ENCODE data around the gene CSF1R.

- TF ChIP-seq, protein P1, sequence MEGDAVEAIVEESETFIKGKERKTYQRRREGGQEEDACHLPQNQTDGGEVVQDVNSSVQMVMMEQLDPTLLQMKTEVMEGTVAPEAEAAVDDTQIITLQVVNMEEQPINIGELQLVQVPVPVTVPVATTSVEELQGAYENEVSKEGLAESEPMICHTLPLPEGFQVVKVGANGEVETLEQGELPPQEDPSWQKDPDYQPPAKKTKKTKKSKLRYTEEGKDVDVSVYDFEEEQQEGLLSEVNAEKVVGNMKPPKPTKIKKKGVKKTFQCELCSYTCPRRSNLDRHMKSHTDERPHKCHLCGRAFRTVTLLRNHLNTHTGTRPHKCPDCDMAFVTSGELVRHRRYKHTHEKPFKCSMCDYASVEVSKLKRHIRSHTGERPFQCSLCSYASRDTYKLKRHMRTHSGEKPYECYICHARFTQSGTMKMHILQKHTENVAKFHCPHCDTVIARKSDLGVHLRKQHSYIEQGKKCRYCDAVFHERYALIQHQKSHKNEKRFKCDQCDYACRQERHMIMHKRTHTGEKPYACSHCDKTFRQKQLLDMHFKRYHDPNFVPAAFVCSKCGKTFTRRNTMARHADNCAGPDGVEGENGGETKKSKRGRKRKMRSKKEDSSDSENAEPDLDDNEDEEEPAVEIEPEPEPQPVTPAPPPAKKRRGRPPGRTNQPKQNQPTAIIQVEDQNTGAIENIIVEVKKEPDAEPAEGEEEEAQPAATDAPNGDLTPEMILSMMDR (IDR thresholded peaks at IDR 0.05): no peak
- TF ChIP-seq MAFK (IDR thresholded peaks at IDR 0.05; ENCODE audit: partially characterized antibody) (no peak), E2F6 (IDR thresholded peaks at IDR 0.05; ENCODE audit: borderline replicate concordance, low read depth) (no peak), POLR2A (IDR thresholded peaks at IDR 0.05; ENCODE audit: low read length) (no peak), EP300 (IDR thresholded peaks at IDR 0.05) (no peak), MAX (IDR thresholded peaks at IDR 0.05) (no peak), JUN (IDR thresholded peaks at IDR 0.05) (no peak), RFX5 (IDR thresholded peaks at IDR 0.05) (no peak), SMC3 (IDR thresholded peaks at IDR 0.05) (no peak), HMGXB4 (CRISPR knock-in tag; IDR thresholded peaks at IDR 0.05; ENCODE audit: borderline replicate concordance) (no peak), HOXA7 (CRISPR knock-in tag; IDR thresholded peaks at IDR 0.05) (no peak), POLR2AphosphoS2 (conservative IDR thresholded peaks at IDR 0.05; ENCODE audit: low read length) (no peak), RCOR1 (IDR thresholded peaks at IDR 0.05; ENCODE audit: low read depth, low read length) (no peak)
- TF ChIP-seq, protein P2, sequence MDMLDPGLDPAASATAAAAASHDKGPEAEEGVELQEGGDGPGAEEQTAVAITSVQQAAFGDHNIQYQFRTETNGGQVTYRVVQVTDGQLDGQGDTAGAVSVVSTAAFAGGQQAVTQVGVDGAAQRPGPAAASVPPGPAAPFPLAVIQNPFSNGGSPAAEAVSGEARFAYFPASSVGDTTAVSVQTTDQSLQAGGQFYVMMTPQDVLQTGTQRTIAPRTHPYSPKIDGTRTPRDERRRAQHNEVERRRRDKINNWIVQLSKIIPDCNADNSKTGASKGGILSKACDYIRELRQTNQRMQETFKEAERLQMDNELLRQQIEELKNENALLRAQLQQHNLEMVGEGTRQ (IDR thresholded peaks at IDR 0.05): no peak
These were observed 19.9 kb downstream of the CSF1R start for GRCh38 chr5:150066436-150066835.

Measured in A549 (cell line).